HUES6 (cell line): ENCODE results near the gene PFN1.

Experiments used
- H3K27ac ChIP-seq: 2 replicates; pipeline ENCODE4 v1.7.0; 2013; ENCODE audit warnings: low read depth, mild to moderate bottlenecking, low read length, inconsistent platforms
- H3K27me3 ChIP-seq: 2 replicates; pipeline ENCODE4 v1.6.1; 2013; ENCODE audit warnings: low read length; ENCODE audit not compliant: control insufficient read depth, insufficient read depth
- H3K36me3 ChIP-seq: 2 replicates; pipeline ENCODE4 v1.6.1; 2013; ENCODE audit warnings: low read length; ENCODE audit not compliant: control insufficient read depth, insufficient read depth
- H3K4me1 ChIP-seq: 2 replicates; pipeline ENCODE4 v1.6.1; 2013; ENCODE audit warnings: low read length; ENCODE audit not compliant: control insufficient read depth, insufficient read depth
- H3K4me3 ChIP-seq: 2 replicates; pipeline ENCODE4 v1.5.1; 2013; ENCODE audit warnings: low read depth, low read length
- H3K9ac ChIP-seq: one replicate; pipeline ENCODE4 v1.6.1; 2013; ENCODE audit warnings: mild to moderate bottlenecking, low read length
- H3K9me3 ChIP-seq: 2 replicates; pipeline ENCODE4 v1.6.1; 2013; ENCODE audit warnings: low read depth, low read length; ENCODE audit not compliant: control insufficient read depth, insufficient read depth

The PFN1 gene

GRCh38 chr17:4948166-4948930 is at the start of gene PFN1:
Gene PFN1 (minus strand): TSS chr17:4948530. CDS start chr17:4948394, 136 bp downstream.
- H3K4me3 ChIP-seq, result peak within 1 kb of the TSS; percentile 95
- peak within 1 kb of the TSS; percentile 99 for H3K27ac ChIP-seq
- H3K4me1 ChIP-seq, result peaks cover 49% of the 10 kb centered on the region

DNA sequence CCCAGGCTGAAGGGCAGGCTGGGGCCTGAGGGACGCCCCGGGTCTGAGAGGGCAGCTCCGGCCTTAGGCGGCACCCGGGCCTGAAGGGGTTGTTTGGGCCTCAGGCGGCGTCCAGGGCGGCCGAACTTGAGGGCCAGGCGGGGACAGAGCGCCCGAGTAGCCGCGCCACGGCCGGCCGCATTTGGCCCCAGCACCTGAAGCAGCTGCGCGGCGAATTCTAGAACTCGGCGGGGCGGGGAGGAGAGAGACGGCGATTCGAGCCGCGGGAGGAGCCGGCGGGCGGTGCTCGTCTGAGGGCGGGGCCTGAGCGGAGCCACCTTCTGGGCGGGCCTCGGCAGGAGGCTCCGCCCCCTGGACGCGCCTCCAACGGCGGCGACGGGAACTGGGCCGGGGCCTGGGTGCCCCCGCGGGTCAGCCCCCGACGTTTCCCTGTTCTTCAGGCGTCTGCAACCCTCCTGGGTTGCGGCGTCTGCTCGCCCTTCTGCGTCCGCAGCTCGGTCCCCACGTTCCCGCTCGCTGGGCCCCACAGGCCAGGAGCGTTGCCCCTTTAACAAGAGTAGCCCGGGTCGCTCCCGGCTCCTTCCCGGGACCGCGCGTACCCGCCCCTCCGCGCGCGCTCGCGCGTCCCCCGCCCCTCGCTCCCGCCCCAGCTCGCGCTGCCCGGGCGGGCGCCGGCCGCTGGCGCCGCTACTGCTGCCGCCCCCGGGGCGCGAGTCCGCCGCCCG is 49.1 kb upstream of the PFN1 start, which contains the start of the genes INCA1 and KIF1C:
Gene INCA1 (minus strand): TSS at position 221 of the 725 bp plus-strand sequence. CDS start 3,085 bp downstream, outside the sequence.
Gene KIF1C (plus strand): TSS at position 649 of the 725 bp plus-strand sequence. CDS start 2,297 bp downstream, outside the sequence.
- peaks cover 17% of the 10 kb centered on the region for H3K4me1 ChIP-seq
- H3K9me3 ChIP-seq, result no peaks in the 10 kb centered on the region
- H3K4me3 ChIP-seq, result peak within 1 kb of the TSS; percentile 100
- peaks cover 10% of the 10 kb centered on the region; the same call in 1 of the 2 replicates for H3K27me3 ChIP-seq
- H3K36me3 ChIP-seq, result peaks cover 20% of the 10 kb centered on the region
- peak within 1 kb of the TSS; percentile 85 for H3K9ac ChIP-seq
- H3K27ac ChIP-seq, result peak within 1 kb of the TSS; percentile 98; the same call in 1 of the 2 replicates

More at GRCh38 chr17:4948166-4948930, at the start of gene PFN1:
- H3K9me3 ChIP-seq, result no peaks in the 10 kb centered on the region
- H3K36me3 ChIP-seq, result peaks cover 45% of the 10 kb centered on the region
- no peaks in the 10 kb centered on the region for H3K27me3 ChIP-seq
- H3K9ac ChIP-seq, result peak within 1 kb of the TSS; percentile 100

DNA sequence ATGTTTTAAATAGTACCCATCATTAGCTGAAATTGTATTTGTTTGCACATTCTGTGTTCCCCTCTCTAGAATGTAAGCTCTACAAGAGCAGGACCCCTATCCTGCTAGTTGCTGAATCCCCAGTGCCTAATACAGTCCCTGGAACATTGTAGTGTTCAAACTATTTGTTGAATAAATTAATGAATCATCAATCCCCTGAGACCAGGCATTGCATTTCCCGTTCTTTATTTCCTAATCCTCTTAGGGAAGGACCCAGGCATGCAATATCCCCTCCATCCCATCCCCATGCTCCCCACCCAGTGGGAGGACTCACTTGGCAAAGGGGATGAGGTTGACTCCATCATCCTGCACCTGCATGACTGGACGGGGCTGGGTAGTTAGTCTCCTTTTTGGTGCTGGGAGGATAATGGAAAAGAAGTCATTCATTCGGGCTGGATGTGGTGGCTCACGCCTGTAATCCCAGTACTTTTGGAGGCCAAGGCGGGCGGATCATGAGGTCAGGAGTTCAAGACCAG is 45.8 kb upstream of the PFN1 start:
- Histone ChIP-seq H3K4me3 (no peak overlapping the region), H3K9me3 (no peaks in the 10 kb centered on the region), H3K36me3 (no peaks in the 10 kb centered on the region), H3K4me1 (peaks cover 7% of the 10 kb centered on the region), H3K27ac (no peak overlapping the region), H3K27me3 (peaks cover 10% of the 10 kb centered on the region; the same call in 1 of the 2 replicates), H3K9ac (no peak overlapping the region)

DNA sequence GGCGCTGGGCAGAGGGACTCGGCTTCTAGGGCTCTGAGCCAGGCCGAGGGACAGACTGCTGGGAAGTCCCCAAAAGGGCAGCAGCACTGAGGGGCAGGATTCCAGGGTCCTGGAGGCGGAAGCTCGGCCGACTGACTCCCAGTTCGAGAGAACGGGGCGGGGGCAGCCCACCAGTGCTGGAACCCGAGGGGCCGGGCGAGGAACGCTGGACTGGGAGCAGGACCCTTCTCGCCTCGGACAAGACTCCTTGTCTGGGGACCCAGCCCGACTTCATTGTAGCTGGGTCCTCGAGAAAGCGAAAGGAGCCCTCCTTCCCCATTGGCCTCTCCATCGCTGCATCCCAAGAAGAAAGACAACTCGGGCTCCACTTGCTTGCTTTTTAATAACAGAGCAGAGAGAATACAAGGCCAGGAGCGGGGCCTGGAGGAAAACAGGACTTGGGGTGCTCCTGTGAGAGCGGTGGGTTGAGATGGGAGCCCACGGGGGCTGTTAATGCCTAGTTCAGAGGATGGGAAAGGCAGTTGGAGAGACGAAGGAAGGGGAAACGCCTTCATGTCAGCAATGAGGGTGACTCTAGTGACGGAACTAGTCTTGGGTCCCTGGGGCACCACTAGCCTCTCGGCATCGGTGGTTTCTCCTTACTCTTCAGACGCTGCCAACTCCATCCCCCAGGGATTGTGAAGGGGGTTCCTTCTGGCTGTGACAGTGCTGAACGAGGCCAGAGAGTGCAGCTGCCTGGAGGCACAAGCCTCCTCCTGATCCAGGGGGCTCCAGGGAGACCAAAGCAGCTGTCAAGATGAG is 39.6 kb upstream of the PFN1 start:
- H3K9me3 ChIP-seq, result no peaks in the 10 kb centered on the region
- H3K27me3 ChIP-seq, result no peaks in the 10 kb centered on the region
- H3K4me1 ChIP-seq, result peaks cover 8% of the 10 kb centered on the region; the same call in 1 of the 2 replicates
- H3K36me3 ChIP-seq, result no peaks in the 10 kb centered on the region; the same call in 1 of the 2 replicates
- H3K9ac ChIP-seq, result peak overlapping the region; percentile 65
- H3K27ac ChIP-seq, result no peak overlapping the region; the same call in 1 of the 2 replicates
- H3K4me3 ChIP-seq, result peak overlapping the region; percentile 83

DNA sequence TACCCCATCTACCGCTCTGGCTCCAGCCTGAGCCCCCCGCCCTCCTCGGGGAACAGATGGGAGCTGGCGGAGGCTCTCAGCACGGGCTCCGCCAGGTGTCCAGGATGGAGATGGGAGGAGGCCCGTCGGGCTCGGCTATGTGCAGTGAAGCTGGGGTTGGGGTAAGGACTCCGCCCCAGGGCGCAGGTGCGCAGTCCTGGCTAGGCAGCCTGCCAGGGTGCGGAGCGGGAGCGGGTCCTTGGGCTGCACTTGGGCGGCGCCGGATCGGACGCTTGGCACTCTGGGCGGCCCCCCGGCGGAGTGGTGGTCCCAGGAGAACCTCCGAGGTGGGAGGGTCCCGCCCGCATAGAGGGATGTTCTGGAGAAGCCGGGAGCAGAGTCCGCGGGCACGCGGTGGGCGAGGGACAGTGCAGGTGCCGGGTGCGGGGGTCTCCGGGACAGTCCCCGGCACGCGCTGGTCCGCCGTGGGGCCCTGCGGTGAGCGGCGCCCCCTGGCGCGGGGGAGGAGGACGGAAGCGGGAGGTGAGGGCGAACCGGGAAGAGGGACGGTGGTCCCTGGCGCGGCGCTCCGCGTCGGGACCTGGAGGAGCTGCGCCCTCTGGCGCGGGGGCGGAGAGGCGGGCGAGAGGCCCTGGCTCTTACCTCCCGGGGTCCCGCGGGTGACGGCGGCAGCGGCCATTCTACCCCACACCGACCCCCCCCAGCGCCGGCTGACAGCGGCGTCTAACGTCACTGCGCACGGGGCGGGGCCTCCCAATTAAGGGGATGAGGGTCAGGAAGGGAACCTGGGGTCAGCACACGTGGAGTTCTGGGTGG is 38.8 kb upstream of the PFN1 start, which contains the start of gene CAMTA2:
Gene CAMTA2 (minus strand): TSS at position 725 of the 816 bp plus-strand sequence. CDS start 1,453 bp downstream, outside the sequence.
- Histone ChIP-seq H3K9ac (peak within 1 kb of the TSS; percentile 65), H3K4me3 (peak within 1 kb of the TSS; percentile 83), H3K36me3 (peaks cover 6% of the 10 kb centered on the region; the same call in 1 of the 2 replicates), H3K27me3 (no peaks in the 10 kb centered on the region), H3K27ac (no peak within 1 kb of the TSS; the same call in 1 of the 2 replicates), H3K4me1 (peaks cover 8% of the 10 kb centered on the region; the same call in 1 of the 2 replicates), H3K9me3 (no peaks in the 10 kb centered on the region)

- H3K9me3 ChIP-seq, result no peaks in the 10 kb centered on the region
- H3K27me3 ChIP-seq, result no peaks in the 10 kb centered on the region
- peaks cover 6% of the 10 kb centered on the region; the same call in 1 of the 2 replicates for H3K36me3 ChIP-seq
- H3K4me1 ChIP-seq, result peaks cover 8% of the 10 kb centered on the region; the same call in 1 of the 2 replicates
- H3K27ac ChIP-seq, result no peak overlapping the region
- H3K9ac ChIP-seq, result no peak overlapping the region
- peak overlapping the region; percentile 83 for H3K4me3 ChIP-seq
Observed at GRCh38 chr17:4986403-4986802, 38.1 kb upstream of the PFN1 start.

GRCh38 chr17:4982305-4982704 is 34.0 kb upstream of the PFN1 start:
- peaks cover 8% of the 10 kb centered on the region for H3K4me1 ChIP-seq
- H3K4me3 ChIP-seq, result no peak overlapping the region
- no peaks in the 10 kb centered on the region for H3K9me3 ChIP-seq
- no peak overlapping the region for H3K27ac ChIP-seq
- peaks cover 12% of the 10 kb centered on the region for H3K27me3 ChIP-seq
- peaks cover 25% of the 10 kb centered on the region for H3K36me3 ChIP-seq
- no peak overlapping the region for H3K9ac ChIP-seq

DNA sequence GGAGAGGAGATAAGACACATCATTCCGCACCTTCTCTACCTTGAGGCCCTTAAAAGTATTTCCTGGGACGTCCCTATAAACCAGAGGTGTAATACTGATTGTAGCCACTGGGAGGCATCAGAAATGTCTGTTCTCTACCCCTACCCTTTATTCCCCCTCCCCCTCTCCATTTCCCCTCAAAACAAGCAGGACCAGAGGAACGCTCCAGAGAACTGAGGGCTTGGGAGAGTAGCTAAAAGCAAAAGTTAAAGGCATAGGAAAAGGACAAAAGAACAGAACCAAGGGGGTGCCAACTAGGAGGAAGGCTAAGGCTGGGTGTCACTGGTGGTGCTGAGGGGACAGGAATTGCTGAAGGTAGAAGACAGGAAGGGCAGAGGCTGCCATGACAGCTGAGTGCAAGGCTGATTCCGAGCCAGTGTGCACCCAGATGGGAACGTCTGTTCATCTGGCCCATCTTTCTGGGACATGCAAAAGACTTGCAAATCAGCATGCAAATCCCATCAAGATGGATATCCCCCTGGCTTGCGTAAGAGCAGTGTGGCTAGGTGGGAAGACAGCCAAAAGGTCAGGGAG is 32.4 kb upstream of the PFN1 start:
- Histone ChIP-seq H3K27ac (no peak overlapping the region), H3K4me1 (peaks cover 8% of the 10 kb centered on the region), H3K9me3 (no peaks in the 10 kb centered on the region), H3K36me3 (peaks cover 29% of the 10 kb centered on the region), H3K4me3 (no peak overlapping the region), H3K9ac (no peak overlapping the region), H3K27me3 (peaks cover 19% of the 10 kb centered on the region)

DNA sequence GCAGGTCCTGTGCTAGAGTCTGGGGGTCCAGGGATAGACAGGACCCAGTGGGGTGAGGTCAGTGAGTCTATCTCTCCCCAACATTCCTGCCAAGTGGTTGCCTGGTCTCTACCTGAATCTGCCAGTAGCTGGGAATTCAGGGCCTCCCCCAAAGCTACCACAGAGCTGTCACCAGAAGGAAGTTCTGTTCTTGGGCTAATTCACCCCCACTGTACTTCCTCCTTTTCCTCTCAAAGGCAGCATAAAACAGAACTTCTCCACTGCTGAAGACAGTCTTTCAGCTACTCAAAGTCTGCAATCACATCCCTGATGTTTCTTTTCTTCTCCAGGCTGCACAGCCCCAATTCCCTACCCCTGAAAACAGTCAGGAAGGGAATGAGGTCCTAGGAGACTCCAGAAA is 30.4 kb upstream of the PFN1 start:
- peaks cover 29% of the 10 kb centered on the region for H3K36me3 ChIP-seq
- no peak overlapping the region for H3K9ac ChIP-seq
- no peak overlapping the region for H3K27ac ChIP-seq

More for the DNA sequence above, 30.4 kb upstream of the PFN1 start:
- H3K4me1 ChIP-seq, result peaks cover 8% of the 10 kb centered on the region
- H3K9me3 ChIP-seq, result no peaks in the 10 kb centered on the region
- H3K27me3 ChIP-seq, result peaks cover 35% of the 10 kb centered on the region
- H3K4me3 ChIP-seq, result no peak overlapping the region
